ENCODE measurements around the gene KRT76.

The KRT76 gene

GRCh38 chr12:52813203-52813819, 36.2 kb upstream of the KRT76 start:
- no peak for DNase-seq

- DNase-seq: no peak
Observed at GRCh38 chr12:52812749-52813148, 35.6 kb upstream of the KRT76 start.

- DNase-seq: no peak
Observed at GRCh38 chr12:52812073-52812400, 34.9 kb upstream of the KRT76 start.

- no peak for DNase-seq
Observed at GRCh38 chr12:52811191-52812072, 34.3 kb upstream of the KRT76 start.

GRCh38 chr12:52810554-52810953, 33.4 kb upstream of the KRT76 start:
- no peak for DNase-seq

GRCh38 chr12:52809166-52809565, 32.0 kb upstream of the KRT76 start:
- no peak for DNase-seq

- DNase-seq: no peak
Observed at GRCh38 chr12:52808573-52809160, 31.5 kb upstream of the KRT76 start.

- no peak for DNase-seq
Observed at GRCh38 chr12:52807544-52808470, 30.7 kb upstream of the KRT76 start.

GRCh38 chr12:52806821-52807543, 29.8 kb upstream of the KRT76 start:
- no peak for DNase-seq

- no peak for DNase-seq
Observed at GRCh38 chr12:52806169-52806811, 29.1 kb upstream of the KRT76 start.

GRCh38 chr12:52805739-52806138, 28.6 kb upstream of the KRT76 start:
- no peak for DNase-seq

- DNase-seq: no peak
Observed at GRCh38 chr12:52805000-52805399, 27.9 kb upstream of the KRT76 start.

- no peak for DNase-seq
Observed at GRCh38 chr12:52802442-52802841, 25.3 kb upstream of the KRT76 start.

- DNase-seq: no peak
Observed at GRCh38 chr12:52801773-52802172, 24.6 kb upstream of the KRT76 start.

- DNase-seq: no peak
Observed at GRCh38 chr12:52800259-52800917, 23.2 kb upstream of the KRT76 start.

- DNase-seq: no peak
Observed at GRCh38 chr12:52799505-52800211, 22.5 kb upstream of the KRT76 start.

GRCh38 chr12:52798671-52799504, 21.7 kb upstream of the KRT76 start:
- DNase-seq: no peak

GRCh38 chr12:52798003-52798670, 21.0 kb upstream of the KRT76 start:
- DNase-seq: peak; percentile 13

- DNase-seq: no peak
Observed at GRCh38 chr12:52797529-52797894, 20.4 kb upstream of the KRT76 start.
